Measurements from ENCODE around the gene SH3PXD2B. TPM values are rescaled to one million over a fixed set of nuclear protein-coding genes. Genes with fewer than 3 reads are reported as not detected.

The SH3PXD2B gene
- total RNA-seq, 4 donors from 2014 or later = 13.7 to 27.1 (median 21.1) TPM

GRCh38 chr5:172450453-172450852, 3.9 kb downstream of the SH3PXD2B start:
- 89 to 90% methylated on average over 6 of the region's 6 CpGs for WGBS, 2 donors
- H3K4me1 ChIP-seq = peaks cover 23 to 51% of the 10 kb centered on the region in 2 donors

GRCh38 chr5:172448999-172449398, 5.3 kb downstream of the SH3PXD2B start:
- H3K27ac ChIP-seq = no peak overlapping the region
- no peaks in the 10 kb centered on the region for H3K9me3 ChIP-seq
- H3K27me3 ChIP-seq = no peaks in the 10 kb centered on the region
- H3K4me1 ChIP-seq = peaks cover 27 to 57% of the 10 kb centered on the region in 2 donors
- H3K36me3 ChIP-seq = no peaks in the 10 kb centered on the region
- intact Hi-C loops (cut with DNase I) = no loop called here
- TF ChIP-seq POLR2A (IDR thresholded peaks at IDR 0.05) = no peak
- TF ChIP-seq CTCF (IDR thresholded peaks at IDR 0.05) = no peak
- DNase-seq = no peak
- H3K4me3 ChIP-seq (replicated peaks in 1 of 3) = no peak overlapping the region
- WGBS, 2 donors = 81 to 83% methylated on average over 5 of the region's 5 CpGs

More at GRCh38 chr5:172450453-172450852, 3.9 kb downstream of the SH3PXD2B start:
- intact Hi-C loops (cut with DNase I) = no loop called here
- DNase-seq = no peak
- Histone ChIP-seq H3K36me3 (no peaks in the 10 kb centered on the region), H3K9me3 (no peaks in the 10 kb centered on the region), H3K27ac (peak overlapping the region in 1 of 3 donors; percentile 69), H3K27me3 (no peaks in the 10 kb centered on the region), H3K4me3 (replicated peaks in 1 of 3) (no peak overlapping the region)
- TF ChIP-seq CTCF (IDR thresholded peaks at IDR 0.05) (no peak), POLR2A (IDR thresholded peaks at IDR 0.05) (no peak)

- Histone ChIP-seq H3K27ac (no peak overlapping the region), H3K4me1 (peaks cover 35 to 61% of the 10 kb centered on the region in 2 donors), H3K9me3 (no peaks in the 10 kb centered on the region), H3K36me3 (no peaks in the 10 kb centered on the region), H3K4me3 (replicated peaks in 1 of 3) (no peak overlapping the region), H3K27me3 (no peaks in the 10 kb centered on the region)
- no peak for DNase-seq
- no peak for TF ChIP-seq POLR2A (IDR thresholded peaks at IDR 0.05)
- TF ChIP-seq CTCF (IDR thresholded peaks at IDR 0.05) = no peak
- intact Hi-C loops (cut with DNase I) = no loop called here
- WGBS, 2 donors = 85 to 86% methylated on average over 8 of the region's 8 CpGs
Observed at GRCh38 chr5:172447646-172448365, 6.5 kb downstream of the SH3PXD2B start.

- H3K9me3 ChIP-seq = no peaks in the 10 kb centered on the region
- peaks cover 26 to 48% of the 10 kb centered on the region in 2 donors for H3K4me1 ChIP-seq
- H3K27me3 ChIP-seq = no peaks in the 10 kb centered on the region
- DNase-seq = no peak
- intact Hi-C loops (cut with DNase I) = no loop called here
- TF ChIP-seq POLR2A (IDR thresholded peaks at IDR 0.05) (no peak), CTCF (IDR thresholded peaks at IDR 0.05) (no peak)
- H3K36me3 ChIP-seq = no peaks in the 10 kb centered on the region
- WGBS, 2 donors = 66 to 77% methylated on average over 15 to 16 of the region's 16 CpGs
- H3K4me3 ChIP-seq (replicated peaks in 1 of 3) = no peak overlapping the region
- peak overlapping the region in 2 of 3 donors; percentile 28 to 69 for H3K27ac ChIP-seq
Observed at GRCh38 chr5:172446336-172447051, 7.8 kb downstream of the SH3PXD2B start.

- 82 to 91% methylated on average over 5 to 10 of the region's 10 CpGs for WGBS, 2 donors
- H3K4me1 ChIP-seq = peaks cover 26 to 42% of the 10 kb centered on the region in 2 donors
Observed at GRCh38 chr5:172445866-172446265, 8.5 kb downstream of the SH3PXD2B start.

More at GRCh38 chr5:172445866-172446265, 8.5 kb downstream of the SH3PXD2B start:
- TF ChIP-seq POLR2A (IDR thresholded peaks at IDR 0.05) = no peak
- no peak for TF ChIP-seq CTCF (IDR thresholded peaks at IDR 0.05)
- intact Hi-C loops (cut with DNase I) = no loop called here
- no peaks in the 10 kb centered on the region for H3K27me3 ChIP-seq
- H3K36me3 ChIP-seq = no peaks in the 10 kb centered on the region
- no peaks in the 10 kb centered on the region for H3K9me3 ChIP-seq
- peak overlapping the region in 2 of 3 donors; percentile 28 to 69 for H3K27ac ChIP-seq
- no peak for DNase-seq
- no peak overlapping the region for H3K4me3 ChIP-seq (replicated peaks in 1 of 3)

Measured in thyroid gland (tissue), 4 donors.